HG03039 (cell line): ENCODE data around the gene REST.
A peak's percentile ranks its signal among the peaks of the same experiment; 100 is the strongest.
"Not testable (repeated sequence)": the region's sequence is repeated elsewhere in the genome, so short reads cannot be mapped to it uniquely, and the experiment has no call there.

ENCODE experiments used
- ATAC-seq: cut with Tn5 transposase; IDR thresholded peaks from one replicate; pipeline ENCODE4 v1.9.1; 2021; ENCODE audit warnings: mild to moderate bottlenecking, moderate library complexity; ENCODE audit not compliant: unreplicated experiment

REST gene

GRCh38 chr4:56907489-56908205 is at the start of gene REST:
Gene REST, plus strand, starts transcription at chr4:56907900. Its CDS starts 2,739 bp downstream, at chr4:56910639.
- peak; percentile 44 for ATAC-seq

GRCh38 chr4:56859841-56860240 is 47.9 kb upstream of the REST start:
- peak; percentile 52 for ATAC-seq

- ATAC-seq: no peak
These were observed 46.9 kb upstream of the REST start for GRCh38 chr4:56860781-56861180.

GRCh38 chr4:56861360-56861759 is 46.3 kb upstream of the REST start:
- ATAC-seq: no peak

DNA sequence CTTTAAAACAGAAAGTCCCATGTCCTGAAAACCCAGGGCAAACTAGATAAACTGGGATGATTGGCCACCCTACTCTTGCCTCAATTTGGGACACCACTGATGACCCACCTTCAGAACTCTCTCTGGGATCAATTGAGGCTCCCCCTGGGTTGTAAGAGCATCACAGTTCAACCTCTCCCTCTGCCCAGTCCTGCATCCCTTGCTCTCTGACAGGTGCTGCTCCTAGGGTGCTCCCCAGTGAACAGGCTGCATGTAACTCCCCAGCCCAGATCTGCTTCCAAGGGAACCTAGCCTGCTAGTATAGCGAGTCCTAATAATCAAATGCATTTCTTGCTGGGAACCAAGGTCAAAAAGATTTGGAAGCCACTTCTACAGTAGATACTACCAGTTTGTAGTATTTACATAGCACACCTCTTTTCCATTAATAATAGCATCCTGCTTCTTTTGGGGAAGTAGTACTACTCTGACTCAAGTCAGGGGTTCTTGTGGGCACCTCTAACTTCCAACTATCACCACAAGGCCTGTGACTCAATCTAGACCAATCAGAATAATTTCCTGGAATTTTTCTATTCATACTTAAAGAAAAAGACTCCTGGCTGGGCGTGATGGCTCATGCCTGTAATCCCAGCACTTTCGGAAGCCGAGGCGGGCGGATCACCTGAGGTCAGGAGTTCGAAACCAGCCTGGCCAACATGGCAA is 44.1 kb upstream of the REST start:
- no peak for ATAC-seq

DNA sequence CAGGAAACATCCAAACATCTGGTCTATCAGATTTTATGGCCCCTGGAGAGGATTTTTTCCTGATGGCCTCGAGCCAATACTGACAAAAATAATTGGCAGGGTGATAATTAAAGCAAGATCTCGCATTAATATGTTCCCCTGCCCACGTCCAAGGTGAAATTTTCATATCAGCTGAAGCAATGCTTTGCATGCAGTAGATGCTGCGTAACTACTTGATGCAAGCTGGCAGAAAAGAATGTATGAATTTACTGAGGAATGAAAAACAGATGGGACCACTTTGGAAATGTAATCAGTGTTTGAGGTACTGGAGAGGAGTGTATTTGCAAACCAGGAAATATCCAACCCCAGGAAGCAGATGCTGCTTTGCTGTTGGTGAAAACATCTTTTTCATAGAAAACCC is 36.8 kb upstream of the REST start:
- no peak for ATAC-seq

DNA sequence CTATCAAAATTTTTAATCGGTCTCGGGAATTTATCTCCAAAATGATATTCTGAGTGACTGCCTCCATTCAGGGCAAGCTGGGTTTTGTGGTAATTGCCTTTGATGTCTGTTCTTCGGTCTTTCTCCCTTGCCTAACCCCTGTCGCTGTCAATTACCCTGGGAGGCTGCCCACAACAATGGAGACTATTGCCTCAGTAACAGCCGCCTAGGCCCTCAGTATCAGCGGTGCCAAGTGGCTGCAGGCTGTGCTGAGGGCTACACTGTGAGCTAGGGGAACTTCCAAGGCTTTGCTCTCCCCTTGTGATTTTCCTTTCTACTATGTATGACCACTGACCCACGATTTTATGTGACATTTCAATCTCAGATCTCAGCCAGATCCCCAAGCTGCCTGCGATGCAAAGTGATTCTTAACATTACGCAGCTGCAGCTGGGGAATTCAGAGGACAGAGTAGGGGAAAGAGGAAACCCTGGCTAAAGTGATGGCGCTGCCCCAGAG is 36.3 kb upstream of the REST start:
- no peak for ATAC-seq

DNA sequence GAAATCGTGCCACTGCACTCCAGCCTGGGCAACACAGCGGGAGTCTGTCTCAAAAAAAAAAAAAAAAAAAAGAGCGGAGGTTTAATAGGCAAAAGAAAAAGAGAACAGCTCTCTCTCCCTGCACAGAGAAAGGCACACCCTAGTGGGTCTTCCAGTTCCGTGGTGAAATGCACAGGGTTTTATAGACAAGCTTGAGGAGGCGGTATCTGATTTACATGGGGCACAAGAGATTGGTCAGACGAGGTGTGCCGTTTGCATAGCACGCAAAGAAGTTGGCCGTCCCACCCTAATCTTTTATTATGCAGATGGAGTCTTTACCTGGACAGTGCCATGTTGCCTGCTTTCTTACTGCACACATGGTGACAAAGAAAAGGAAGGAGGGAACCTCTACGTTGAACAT is 33.5 kb upstream of the REST start:
- ATAC-seq: no peak

DNA sequence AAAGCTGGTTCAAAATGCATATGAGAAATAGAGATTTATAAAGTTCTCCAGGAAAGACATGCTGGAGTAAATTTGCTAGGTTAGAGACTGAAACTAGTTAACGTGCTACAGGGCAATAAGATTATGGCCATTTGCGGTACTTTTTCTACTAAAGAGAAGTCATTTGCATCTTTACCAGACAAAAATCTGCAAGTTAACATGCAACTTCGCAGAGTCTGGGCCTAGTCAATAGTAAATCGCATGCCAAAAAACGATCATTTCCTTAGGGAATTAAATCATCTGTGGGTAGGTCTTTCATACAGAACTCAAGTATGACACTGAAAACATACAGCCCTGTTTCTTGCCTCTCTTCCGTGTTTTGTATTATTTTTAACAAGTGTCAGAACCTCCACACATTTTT is 32.8 kb upstream of the REST start:
- no peak for ATAC-seq

GRCh38 chr4:56876264-56876663 is 31.4 kb upstream of the REST start:
- no peak for ATAC-seq

DNA sequence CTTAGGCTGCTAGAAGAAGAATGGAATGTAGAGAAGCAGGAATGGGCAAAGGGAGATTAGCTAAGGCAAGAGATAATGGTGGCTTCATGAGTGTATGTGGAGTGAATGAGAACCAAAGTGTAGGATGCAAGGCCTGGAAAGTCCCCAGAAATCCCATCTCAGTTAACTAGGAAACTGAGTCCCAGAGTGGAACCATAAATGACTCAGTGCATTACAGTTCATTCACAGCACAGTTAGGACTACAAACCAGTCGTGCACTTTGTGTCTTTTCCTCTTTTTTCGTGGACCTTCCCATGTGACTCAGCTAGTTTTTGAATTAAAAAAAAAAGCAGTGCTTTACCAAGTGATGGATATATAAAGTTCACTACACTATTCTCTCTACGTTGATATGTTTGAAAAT is 27.7 kb upstream of the REST start:
- no peak for ATAC-seq

GRCh38 chr4:56880572-56880971 is 27.1 kb upstream of the REST start:
- ATAC-seq: no peak

DNA sequence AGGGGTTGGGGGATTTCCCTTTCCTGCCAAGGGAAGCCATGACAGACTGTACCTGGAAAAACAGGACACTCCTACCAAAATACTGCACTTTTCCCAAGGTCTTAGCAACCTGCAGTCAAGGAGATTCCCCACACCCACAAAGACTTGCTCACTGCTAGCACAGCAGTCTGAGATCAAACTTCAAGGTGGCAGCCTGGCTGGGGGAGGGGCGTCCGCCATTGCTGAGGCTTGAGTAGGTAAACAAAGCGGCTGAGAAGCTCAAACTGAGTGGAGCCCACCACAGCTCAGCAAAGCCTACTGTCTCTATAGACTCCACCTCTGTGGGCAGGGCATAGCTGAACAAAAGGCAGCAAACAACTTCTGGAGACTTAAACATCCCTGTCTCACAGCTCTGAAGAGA is 23.2 kb upstream of the REST start:
- ATAC-seq: not testable (repeated sequence)

GRCh38 chr4:56892691-56893090 is 15.0 kb upstream of the REST start:
- ATAC-seq: no peak

- ATAC-seq: not testable (repeated sequence)
These were observed 9.9 kb upstream of the REST start for GRCh38 chr4:56897842-56898241.

- ATAC-seq: not testable (repeated sequence)
These were observed 7.5 kb upstream of the REST start for GRCh38 chr4:56900186-56900585.

GRCh38 chr4:56902703-56903102 is 5.0 kb upstream of the REST start:
- no peak for ATAC-seq

GRCh38 chr4:56905796-56906195 is 1.9 kb upstream of the REST start:
- ATAC-seq: no peak

DNA sequence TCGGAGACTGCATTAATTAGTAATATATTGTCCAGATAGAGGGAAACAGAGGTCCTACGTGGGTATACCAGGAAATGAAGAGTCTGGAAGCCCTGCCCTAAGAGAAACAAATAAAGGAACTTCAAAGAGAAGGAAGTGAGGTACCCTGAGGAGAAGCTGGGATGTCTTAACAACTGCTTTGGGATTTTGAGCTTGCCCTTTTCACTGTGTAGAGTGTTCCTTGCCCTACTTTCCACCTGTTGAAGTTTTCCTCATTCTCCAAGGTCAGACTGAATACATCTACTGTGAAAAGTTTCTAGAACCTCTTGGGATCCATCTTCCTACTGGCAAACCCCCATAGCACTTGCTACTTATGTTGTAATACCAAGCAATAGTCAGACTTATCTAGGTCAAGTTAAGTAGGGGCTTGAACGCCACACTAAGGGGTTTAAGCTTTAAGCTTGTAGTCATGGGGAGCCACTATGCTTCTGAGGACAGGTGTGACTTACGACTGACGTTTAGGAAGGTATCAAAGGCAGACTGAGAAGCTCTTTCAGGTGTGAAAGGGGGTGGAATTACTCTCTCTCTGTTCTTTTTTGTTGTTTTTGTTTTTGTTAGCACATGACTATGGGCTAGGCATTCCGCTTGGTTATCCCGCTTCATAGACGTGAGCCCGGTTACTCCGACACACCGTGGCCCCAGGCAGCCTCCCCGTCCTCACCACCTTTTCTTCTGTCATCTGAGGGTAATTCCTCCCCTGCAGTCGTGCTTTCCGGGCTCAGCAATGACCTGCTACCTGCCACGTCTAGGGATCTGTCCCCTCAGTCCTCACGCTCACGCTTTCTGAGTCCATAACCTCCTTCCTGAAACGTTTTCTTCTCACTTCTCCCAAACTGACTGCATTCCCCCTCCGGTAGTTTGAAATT is 959 bp upstream of the REST start:
- no peak for ATAC-seq

- ATAC-seq: peak; percentile 55
These were observed 746 bp downstream of the REST start for GRCh38 chr4:56908206-56909085.
